Uterus (tissue), 4 donors: ENCODE data around the gene BTG4. TPM values are rescaled to one million over a fixed set of nuclear protein-coding genes. Genes with fewer than 3 reads are reported as not detected.

Source experiments
- DNase-seq, 2 donors: peaks; one replicate each; pipeline ENCODE4 v3.0.0-alpha.2; 2019 to 2020
- H3K27ac ChIP-seq, 2 donors: fragments of 200-600 bp; sonication (generic); 1 replicate in 1 of 2; 2 replicates in 1 of 2; pipeline ENCODE4 v1.5.1; 2016 to 2018
- H3K27me3 ChIP-seq, 2 donors: fragments of 200-600 bp; sonication (generic); one replicate each; pipeline ENCODE4 v1.5.1; 2018 to 2019; ENCODE audit warnings: control low read depth in 1 of 2
- H3K36me3 ChIP-seq, 2 donors: fragments of 200-600 bp; sonication (generic); one replicate each; pipeline ENCODE4 v1.5.1; 2019; ENCODE audit warnings: control low read depth in 1 of 2
- H3K4me1 ChIP-seq, 2 donors: fragments of 200-600 bp; sonication (generic); one replicate each; pipeline ENCODE4 v1.5.1; 2018 to 2019; ENCODE audit warnings: control low read depth in 1 of 2
- H3K4me3 ChIP-seq, 2 donors: fragments of 200-600 bp; sonication (generic); 1 replicate in 1 of 2; 2 replicates in 1 of 2; pipeline ENCODE4 v1.5.1; 2018 to 2019; ENCODE audit warnings: mild to moderate bottlenecking in 1 of 2
- H3K9me3 ChIP-seq, 2 donors: fragments of 200-600 bp; sonication (generic); one replicate each; pipeline ENCODE4 v1.5.1; 2019; ENCODE audit warnings: control low read depth in 1 of 2
- POLR2A ChIP-seq, 2 donors: fragments of 450-650 bp; IDR thresholded peaks; one replicate each; pipeline ENCODE4 v1.6.1; 2016; ENCODE audit warnings: antibody characterized with exemption in 2 of 2, mild to moderate bottlenecking in 1 of 2, moderate library complexity in 1 of 2
- intact Hi-C: fragments of 100-400 bp; cut with DNase I; formaldehyde crosslinking; loops from one replicate; pipeline ENCODE4 v1.15.1; 2023; ENCODE audit warnings: low total_unique reads
- total RNA-seq, 4 donors: library from RNA; depleted of rRNA in 3 of 4; stranded (reverse); fragments of >200 nt in 3 of 4; gene quantifications; one replicate each; pipeline versions ENCODE4 v1.1.0 to v1.2.4, GENCODE V29; 2014 to 2023
- TF ChIP-seq, protein P1 (sequence below), 4 experiments: fragments of 200-600 bp in 2 of 4; fragments of 450-650 bp in 2 of 4; sonication (generic) in 2 of 4; IDR thresholded peaks; one replicate each; pipeline ENCODE4 v1.5.1; 2016 to 2019; ENCODE audit warnings: antibody characterized with exemption in 4 of 4, mild to moderate bottlenecking in 2 of 4, moderate library complexity in 1 of 4
- donor health status: DM: yes; HTN: yes; CAD: no.

Gene BTG4
- total RNA-seq, 4 donors from 2014 or later = not detected

DNA sequence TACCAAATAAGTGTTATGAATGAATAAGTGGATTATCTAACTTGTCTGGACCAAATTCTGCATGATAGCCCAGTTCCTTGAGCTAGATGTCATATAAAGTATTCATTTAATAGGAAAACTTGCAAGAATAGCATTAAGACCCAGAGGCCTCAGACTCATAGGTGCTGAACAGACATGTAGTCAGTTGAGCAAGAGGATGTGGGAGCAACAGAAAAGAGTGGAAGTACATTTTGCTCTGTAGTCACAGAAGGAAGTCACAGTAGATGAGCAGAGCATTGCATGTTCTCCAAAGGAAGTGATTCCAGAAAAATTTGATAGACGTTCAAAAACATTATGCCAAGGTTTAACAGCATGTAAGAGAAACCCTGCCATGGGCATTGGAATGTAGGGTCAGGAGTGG lies 11.9 kb upstream of the BTG4 start:
- H3K4me3 ChIP-seq = no peak overlapping the region
- TF ChIP-seq, protein P1, sequence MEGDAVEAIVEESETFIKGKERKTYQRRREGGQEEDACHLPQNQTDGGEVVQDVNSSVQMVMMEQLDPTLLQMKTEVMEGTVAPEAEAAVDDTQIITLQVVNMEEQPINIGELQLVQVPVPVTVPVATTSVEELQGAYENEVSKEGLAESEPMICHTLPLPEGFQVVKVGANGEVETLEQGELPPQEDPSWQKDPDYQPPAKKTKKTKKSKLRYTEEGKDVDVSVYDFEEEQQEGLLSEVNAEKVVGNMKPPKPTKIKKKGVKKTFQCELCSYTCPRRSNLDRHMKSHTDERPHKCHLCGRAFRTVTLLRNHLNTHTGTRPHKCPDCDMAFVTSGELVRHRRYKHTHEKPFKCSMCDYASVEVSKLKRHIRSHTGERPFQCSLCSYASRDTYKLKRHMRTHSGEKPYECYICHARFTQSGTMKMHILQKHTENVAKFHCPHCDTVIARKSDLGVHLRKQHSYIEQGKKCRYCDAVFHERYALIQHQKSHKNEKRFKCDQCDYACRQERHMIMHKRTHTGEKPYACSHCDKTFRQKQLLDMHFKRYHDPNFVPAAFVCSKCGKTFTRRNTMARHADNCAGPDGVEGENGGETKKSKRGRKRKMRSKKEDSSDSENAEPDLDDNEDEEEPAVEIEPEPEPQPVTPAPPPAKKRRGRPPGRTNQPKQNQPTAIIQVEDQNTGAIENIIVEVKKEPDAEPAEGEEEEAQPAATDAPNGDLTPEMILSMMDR (IDR thresholded peaks at IDR 0.05) = no peak
- no peak for TF ChIP-seq POLR2A (IDR thresholded peaks at IDR 0.05)
- no peaks in the 10 kb centered on the region for H3K4me1 ChIP-seq
- no peaks in the 10 kb centered on the region for H3K9me3 ChIP-seq
- no peak overlapping the region for H3K27ac ChIP-seq
- DNase-seq = no peak
- no peaks in the 10 kb centered on the region for H3K27me3 ChIP-seq
- intact Hi-C loops = no loop called here
- no peaks in the 10 kb centered on the region for H3K36me3 ChIP-seq

DNA sequence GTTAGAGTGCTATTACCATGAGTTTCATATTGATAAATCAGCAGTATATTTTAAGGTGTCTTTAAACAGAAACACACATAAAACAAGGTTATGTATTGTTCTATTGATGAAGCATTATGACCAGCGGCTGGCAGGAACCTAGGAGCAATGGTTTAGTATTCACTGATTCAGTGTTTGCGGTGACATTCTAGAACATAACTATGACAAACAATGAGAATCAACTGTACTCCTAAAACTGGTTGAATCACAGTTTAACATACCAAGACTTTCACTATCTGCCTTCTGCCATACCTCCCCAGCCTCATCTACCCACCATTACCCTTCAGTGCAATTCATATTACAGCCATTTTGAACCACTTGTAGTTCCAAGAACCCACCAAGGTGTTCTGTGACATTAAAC lies 11.2 kb upstream of the BTG4 start:
- Histone ChIP-seq H3K9me3 (no peaks in the 10 kb centered on the region), H3K27me3 (no peaks in the 10 kb centered on the region), H3K4me3 (no peak overlapping the region), H3K27ac (no peak overlapping the region), H3K4me1 (no peaks in the 10 kb centered on the region), H3K36me3 (no peaks in the 10 kb centered on the region)
- no peak for DNase-seq
- no peak for TF ChIP-seq POLR2A (IDR thresholded peaks at IDR 0.05)
- TF ChIP-seq, protein P1 (IDR thresholded peaks at IDR 0.05) = no peak
- intact Hi-C loops = no loop called here

DNA sequence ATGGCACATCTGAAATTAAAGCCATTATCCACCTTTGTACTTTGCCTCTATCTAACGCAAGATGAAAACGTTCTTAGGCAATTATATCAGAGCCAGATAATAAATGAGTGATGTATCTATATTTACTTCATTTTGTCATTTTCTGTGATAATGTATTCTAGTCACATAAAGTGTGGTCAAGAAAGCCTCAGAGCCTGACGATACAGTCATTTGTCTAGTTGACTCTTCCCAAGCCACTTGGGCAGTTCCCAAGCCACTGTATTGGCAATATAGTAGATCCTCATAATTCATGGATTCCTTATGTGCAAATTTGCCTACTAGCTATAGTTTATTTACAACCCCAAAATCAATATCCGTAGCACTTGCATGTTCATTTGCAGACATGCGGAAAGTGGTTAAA lies 10.2 kb upstream of the BTG4 start:
- TF ChIP-seq POLR2A (IDR thresholded peaks at IDR 0.05) = no peak
- TF ChIP-seq, protein P1 (IDR thresholded peaks at IDR 0.05) = no peak
- Histone ChIP-seq H3K27ac (no peak overlapping the region), H3K27me3 (no peaks in the 10 kb centered on the region), H3K36me3 (no peaks in the 10 kb centered on the region), H3K4me3 (no peak overlapping the region), H3K4me1 (no peaks in the 10 kb centered on the region), H3K9me3 (no peaks in the 10 kb centered on the region)
- DNase-seq = no peak
- intact Hi-C loops = no loop called here

DNA sequence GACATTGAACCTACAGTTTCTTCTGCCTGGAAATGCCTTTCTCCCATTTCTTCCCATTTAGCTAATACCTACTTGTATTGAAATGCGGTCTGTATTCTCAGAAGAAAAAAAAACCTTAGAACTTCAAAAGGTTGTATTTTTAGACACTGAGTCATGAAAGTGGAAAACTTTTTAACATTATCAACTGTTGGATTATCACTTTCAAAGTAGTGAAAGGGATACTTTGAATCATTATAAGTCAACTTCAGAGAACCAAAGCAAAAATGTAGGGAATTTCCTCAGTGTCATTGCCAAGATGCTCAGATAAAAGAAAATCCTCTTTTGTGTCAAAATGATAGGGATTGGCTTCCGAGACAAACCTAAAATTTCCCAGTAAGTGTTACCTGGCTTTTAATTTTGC lies 8.9 kb upstream of the BTG4 start:
- Histone ChIP-seq H3K4me3 (no peak overlapping the region), H3K27me3 (no peaks in the 10 kb centered on the region), H3K9me3 (no peaks in the 10 kb centered on the region), H3K4me1 (no peaks in the 10 kb centered on the region), H3K27ac (no peak overlapping the region), H3K36me3 (no peaks in the 10 kb centered on the region)
- no peak for DNase-seq
- intact Hi-C loops = no loop called here
- no peak for TF ChIP-seq POLR2A (IDR thresholded peaks at IDR 0.05)
- TF ChIP-seq, protein P1 (IDR thresholded peaks at IDR 0.05) = no peak

DNA sequence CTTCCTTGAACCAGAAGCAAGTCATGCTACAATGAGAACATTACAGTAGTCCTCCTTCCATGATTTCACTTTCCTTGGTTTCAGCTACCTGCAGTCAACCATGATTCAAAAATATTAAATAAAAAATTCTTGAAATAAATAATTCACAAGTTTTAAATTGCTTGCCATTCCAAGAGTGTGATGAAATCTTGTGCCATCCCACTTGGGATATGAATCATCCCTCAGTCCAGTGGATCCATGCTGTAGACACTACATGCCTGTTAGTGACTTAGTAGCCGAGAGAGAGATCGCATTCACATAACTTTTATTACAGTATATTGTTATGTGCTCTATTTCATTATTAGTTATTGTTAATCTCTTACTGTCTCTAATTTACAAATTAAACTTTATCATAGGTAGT lies 8.4 kb upstream of the BTG4 start:
- no peak overlapping the region for H3K4me3 ChIP-seq
- no peaks in the 10 kb centered on the region for H3K36me3 ChIP-seq
- no peaks in the 10 kb centered on the region for H3K4me1 ChIP-seq
- H3K27ac ChIP-seq = no peak overlapping the region
- no peak for DNase-seq
- no peaks in the 10 kb centered on the region for H3K27me3 ChIP-seq
- TF ChIP-seq POLR2A (IDR thresholded peaks at IDR 0.05) = no peak
- TF ChIP-seq, protein P1 (IDR thresholded peaks at IDR 0.05) = no peak
- no peaks in the 10 kb centered on the region for H3K9me3 ChIP-seq
- intact Hi-C loops = no loop called here
